Uterus (tissue), 2 donors: ENCODE data around the gene SLC6A7.

Experiments
- POLR2A ChIP-seq, 2 donors: fragments of 450-650 bp; IDR thresholded peaks; one replicate each; pipeline ENCODE4 v1.6.1; 2016; ENCODE audit warnings: antibody characterized with exemption in 2 of 2, mild to moderate bottlenecking in 1 of 2, moderate library complexity in 1 of 2
- TF ChIP-seq, protein P1 (sequence below), 4 experiments: fragments of 200-600 bp in 2 of 4; fragments of 450-650 bp in 2 of 4; sonication (generic) in 2 of 4; IDR thresholded peaks; one replicate each; pipeline ENCODE4 v1.5.1; 2016 to 2019; ENCODE audit warnings: antibody characterized with exemption in 4 of 4, mild to moderate bottlenecking in 2 of 4, moderate library complexity in 1 of 4

GRCh38 chr5:150229571-150229970 lies 39.7 kb downstream of the SLC6A7 start:
- TF ChIP-seq POLR2A (IDR thresholded peaks at IDR 0.05) = no peak
- TF ChIP-seq, protein P1, sequence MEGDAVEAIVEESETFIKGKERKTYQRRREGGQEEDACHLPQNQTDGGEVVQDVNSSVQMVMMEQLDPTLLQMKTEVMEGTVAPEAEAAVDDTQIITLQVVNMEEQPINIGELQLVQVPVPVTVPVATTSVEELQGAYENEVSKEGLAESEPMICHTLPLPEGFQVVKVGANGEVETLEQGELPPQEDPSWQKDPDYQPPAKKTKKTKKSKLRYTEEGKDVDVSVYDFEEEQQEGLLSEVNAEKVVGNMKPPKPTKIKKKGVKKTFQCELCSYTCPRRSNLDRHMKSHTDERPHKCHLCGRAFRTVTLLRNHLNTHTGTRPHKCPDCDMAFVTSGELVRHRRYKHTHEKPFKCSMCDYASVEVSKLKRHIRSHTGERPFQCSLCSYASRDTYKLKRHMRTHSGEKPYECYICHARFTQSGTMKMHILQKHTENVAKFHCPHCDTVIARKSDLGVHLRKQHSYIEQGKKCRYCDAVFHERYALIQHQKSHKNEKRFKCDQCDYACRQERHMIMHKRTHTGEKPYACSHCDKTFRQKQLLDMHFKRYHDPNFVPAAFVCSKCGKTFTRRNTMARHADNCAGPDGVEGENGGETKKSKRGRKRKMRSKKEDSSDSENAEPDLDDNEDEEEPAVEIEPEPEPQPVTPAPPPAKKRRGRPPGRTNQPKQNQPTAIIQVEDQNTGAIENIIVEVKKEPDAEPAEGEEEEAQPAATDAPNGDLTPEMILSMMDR (IDR thresholded peaks at IDR 0.05) = no peak
